Lung microvascular endothelial cell (primary cell): ENCODE measurements around the gene AMZ1. TPM values are rescaled to one million over a fixed set of nuclear protein-coding genes. Genes with fewer than 3 reads are reported as not detected.

Experiments
- DNase-seq, 2 donors: peaks; one replicate each; pipeline versions ENCODE4 v3.0.0 to v3.0.0-alpha.2; 2010; ENCODE audit warnings: low read depth in 2 of 2
- total RNA-seq: library from RNA; depleted of rRNA; stranded (reverse); fragments of >200 nt; gene quantifications from 2 replicates; pipeline ENCODE4 v1.2.1, GENCODE V29; 2014

AMZ1 gene
- total RNA-seq, 1 donor from 2014 or later = not detected

DNA sequence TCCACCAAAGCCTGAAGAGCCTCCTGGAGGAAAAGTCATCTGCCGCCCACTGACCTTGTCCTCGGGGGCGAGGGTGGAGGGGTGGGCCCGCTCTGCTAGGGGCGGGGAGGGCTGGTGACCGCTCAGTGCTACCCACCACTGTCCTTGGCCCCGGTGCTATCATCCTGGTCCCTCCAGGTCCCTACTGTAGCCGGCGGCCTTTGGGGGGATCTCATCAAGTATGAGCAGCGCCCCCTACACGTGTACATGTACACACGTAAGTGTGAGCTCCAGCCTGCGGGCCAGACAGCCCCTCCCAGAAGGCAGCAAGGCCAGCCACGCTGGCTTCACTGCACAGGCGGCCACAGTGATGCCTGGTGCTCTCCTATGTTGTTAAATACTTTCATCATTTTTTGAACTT lies 36.7 kb upstream of the AMZ1 start:
- DNase-seq = peak; percentile 35 to 73

DNA sequence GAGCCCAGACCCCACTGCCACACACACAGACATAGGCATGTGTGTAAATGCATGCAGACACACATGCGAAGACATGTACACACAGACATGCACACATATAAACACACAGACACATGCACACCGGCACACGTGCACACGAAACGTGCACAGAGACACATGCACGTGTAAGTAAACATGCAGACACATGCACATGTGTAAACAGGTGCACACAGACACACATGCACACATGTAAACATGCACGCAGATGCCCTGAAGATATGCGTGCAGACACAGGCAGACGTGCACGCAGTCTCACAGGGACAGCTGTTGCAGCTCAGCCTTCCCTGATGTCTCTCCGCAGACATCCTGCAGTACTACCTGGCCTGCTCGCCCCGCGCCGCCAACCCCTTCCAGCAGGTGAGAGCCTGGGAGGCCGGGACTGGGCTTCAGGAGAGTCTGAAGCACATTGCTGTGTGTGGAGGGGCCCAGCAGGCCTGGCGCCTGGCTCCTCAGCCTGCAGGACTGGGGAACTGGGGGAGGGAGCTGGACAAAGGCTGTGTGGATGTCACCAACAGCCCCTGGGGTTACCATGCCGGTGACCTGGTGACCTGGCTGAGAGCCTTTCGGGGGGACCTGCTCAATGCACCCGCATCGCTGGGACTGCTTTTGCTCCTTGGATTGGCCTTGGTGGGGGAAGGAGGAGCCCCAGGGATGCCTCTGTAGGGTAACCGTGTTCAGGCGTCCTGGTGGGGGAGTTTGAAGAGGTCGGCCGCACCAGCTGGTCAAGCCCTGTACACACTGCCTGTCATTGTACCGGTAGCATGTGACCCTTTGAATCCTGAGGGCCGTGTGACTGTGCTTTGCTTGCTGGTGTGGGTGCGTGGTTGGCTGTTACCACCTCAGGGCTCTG lies 35.9 kb upstream of the AMZ1 start:
- DNase-seq = no peak

DNA sequence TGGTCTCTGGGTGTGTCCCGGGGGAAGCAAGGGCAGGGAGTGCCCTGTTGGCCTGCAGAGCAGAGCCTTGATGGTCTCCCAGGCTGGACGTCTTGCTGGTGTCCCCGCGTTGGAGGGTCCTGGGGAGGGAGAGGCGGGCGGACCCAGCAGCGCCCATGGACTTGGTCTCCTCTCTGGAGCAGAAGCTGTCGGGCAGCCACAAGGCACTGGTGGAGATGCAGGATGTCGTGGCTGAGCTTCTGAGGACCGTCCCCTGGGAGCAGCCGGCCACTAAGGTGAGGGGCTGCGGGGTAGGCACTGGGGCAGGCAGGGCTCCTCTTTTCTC lies 35.3 kb upstream of the AMZ1 start:
- DNase-seq = no peak

DNA sequence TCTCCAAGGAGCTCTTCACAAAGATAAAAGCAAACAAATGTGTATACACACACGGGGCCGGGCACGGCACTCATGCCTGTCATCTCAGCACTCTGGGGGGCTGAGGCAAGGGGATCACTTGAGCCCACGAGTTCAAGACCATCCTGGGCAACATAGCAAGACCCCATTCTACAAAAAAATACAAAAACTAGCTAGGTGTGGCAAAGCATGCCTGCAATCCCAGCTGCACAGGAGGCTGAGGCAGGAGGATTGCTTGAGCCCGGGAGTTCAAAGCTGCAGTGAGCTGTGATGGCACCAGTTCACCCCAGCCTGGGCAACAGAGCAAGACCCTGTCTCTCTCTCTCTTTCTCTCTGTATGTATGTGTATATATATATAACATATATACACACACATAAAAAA lies 33.9 kb upstream of the AMZ1 start:
- no peak for DNase-seq

DNA sequence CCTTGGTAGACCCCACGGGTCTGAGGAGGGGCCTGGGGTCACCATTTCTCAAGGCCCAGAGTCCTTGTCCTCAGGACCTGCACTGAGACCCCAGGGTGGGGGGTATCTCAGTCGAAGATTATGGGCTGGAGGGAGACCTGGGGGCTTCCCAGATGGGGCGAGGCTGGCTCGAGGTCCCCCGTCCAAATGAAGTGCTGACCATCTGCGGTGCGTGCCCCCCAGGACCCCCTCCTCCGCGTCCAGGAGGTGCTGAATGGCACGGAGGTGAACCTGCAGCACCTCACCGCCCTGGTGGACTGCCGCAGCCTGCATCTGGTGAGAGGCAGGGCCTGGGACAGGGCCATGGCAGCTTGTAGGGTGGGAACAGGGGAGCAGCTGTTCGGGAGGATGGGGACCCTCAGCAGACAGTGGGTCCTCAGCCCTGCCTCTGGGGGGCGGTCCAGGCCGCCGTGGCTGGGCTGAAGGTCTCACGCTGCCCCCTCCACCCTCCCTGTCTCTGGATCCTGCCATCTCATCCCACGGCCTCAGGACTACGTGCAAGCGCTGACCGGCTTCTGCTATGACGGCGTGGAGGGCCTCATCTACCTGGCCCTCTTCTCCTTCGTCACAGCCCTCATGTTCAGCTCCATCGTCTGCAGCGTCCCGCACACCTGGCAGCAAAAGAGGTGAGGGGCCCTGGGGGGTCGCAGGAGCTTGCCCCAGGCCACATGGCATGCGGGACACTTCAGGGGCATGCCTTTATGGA lies 32.0 kb upstream of the AMZ1 start:
- no peak for DNase-seq

DNA sequence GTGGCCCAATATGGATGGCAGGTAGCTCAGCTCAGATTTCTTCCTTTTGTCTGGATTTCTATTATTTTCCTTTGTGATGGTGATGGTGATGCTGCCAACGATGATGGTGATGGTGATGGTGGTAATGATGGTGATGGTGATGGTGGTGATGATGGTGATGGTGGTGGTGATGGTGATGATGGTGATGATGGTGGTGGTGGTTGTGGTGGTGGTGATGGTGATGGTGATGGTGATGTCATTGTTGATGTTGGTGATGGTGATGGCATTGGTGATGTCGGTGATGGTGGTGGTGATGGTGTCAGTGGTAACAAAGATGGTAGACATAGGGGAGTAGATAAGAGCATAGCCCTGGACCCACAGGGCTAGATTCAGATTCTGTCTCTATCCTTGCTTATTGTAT lies 30.8 kb upstream of the AMZ1 start:
- DNase-seq = no peak

DNA sequence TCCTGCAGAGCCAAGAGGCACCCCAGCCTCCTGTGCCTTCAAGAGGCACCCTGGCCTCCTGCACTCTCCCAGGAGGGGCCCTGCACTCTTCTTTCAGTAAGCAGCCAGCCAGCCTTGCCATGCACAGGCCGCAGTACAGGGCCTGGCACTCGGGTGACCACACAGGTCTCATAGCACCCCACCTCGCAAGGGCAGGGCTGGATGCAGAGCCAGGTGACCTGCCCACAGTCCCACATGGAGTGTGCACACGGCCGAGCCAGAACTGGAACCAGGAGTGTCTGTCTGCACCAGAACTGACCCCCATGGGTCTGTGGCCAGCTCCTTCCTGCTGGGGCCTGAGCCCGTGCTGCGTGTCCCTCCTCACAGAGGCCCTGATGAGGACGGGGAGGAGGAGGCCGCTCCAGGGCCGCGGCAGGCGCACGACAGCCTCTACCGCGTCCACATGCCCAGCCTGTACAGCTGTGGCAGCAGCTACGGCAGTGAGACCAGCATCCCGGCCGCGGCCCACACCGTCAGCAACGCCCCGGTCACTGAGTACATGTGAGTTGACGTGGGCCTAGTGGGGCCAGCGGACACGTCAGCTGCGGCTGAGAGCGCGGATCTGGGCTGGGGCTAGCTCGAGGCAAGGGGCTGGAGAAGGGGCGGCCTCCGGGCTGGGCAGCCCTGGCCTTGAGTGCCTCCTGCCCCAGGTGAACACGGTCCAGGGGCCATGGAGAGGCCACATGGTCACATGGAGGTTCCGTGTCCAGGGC lies 29.9 kb upstream of the AMZ1 start:
- no peak for DNase-seq

DNA sequence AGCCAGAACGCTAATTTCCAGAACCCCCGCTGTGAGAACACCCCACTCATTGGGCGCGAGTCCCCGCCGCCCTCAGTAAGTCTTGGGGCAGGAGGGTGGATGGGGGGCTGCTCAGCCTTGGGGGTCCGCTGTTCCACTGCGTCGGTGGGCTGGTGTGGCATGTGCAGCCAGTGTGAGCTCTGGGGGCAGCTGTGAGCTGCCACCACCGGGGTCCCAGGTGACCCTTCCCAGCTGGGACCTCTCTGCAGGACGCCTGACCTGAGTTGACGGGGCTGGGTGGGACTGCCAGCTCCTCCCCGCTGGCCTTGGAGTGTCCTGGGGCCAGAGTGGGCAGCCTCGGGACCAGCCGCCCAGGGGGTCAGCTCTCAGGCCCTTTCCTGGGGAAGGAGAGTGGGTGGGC lies 29.1 kb upstream of the AMZ1 start:
- DNase-seq = no peak

DNA sequence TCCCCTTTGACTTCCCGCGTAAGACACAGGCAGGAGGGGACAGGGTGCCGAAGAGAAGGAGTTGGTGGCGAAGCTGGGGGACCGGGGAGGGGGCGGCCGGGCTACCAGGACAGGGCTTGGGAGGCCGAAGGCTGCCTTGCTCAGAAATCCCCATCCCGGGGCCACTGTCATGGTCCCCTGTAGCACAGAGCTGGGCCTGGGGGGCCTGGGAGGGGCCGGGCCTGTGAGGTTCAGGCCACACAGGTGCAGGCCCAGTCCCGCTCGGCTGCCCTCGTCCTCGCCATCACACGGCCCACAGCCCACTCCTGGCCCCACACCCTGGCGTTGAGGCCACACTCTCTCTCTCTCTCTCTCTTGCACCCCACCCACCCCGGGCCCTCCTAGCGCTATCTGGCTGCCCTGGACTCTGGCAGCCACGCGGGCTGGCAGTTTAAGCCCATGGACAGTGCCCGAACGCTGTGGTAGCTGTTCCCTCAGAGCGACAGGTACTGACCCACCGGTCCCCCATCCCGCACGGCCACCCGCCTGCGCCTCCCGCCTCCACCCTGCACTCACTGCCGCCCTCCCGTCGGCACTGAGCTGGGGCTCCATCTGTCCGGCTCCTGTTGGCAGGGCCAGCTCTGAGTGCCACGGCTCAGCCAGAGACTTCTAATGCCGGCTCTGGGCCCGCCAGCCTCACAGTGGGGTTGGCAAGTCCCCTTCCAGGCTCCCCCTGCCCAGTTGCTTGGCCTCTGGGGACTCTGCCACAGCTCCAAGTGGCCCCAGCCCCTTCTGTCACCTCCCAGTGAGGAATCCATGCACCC lies 28.2 kb upstream of the AMZ1 start:
- no peak for DNase-seq

DNA sequence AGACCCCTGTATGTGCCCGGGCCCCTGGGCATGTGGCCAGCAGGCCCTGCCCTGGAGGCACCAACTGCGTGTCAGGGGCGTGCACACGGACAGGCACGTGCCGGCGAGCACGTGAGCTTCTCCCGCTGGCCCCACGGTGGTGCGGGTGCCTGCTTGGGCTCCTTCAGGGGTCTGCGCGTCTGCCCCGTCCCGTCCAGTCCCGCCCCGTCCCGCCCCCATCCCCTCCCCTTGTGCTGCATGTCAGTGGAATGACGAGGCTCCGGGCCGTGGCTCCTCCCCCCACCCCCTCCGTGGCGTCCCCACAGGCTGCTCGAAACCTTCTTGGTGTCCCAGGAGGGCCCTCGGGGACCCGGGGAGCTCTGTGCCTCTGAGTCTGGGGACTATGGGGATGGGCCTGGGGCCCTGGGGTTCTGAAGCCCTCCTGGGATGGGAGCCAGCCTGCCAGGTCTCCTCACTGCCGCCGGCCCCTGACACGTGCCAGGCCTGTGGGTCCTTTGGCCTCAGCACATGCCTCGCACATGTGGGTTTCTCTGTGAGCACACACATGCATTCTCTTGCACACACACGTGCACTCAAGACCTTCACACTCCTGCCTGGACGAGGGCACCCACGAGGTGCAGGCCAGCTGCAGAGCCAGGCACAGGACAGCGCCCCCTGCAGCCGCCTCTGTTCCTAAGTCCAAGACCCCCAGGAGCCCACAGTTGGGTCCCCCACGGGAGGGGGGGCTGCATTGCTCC lies 27.5 kb upstream of the AMZ1 start:
- no peak for DNase-seq

DNA sequence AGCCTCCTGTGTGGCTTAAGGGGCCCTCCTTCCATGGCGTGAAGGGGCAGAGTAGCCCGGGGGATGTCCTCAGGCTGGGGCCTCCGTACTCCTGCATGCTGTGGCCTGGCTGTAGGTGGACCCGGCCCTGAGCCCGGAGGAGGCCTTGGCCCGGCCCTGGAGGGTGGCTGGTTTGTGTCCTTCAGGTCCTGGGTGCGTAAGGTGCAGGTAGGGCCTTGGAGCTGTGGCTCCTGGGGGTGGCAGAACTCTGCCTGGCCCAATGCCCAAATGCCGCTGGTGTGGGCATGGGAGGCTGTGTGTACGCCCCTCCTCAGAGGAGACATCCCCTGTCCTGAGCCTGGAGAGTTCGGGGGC lies 26.9 kb upstream of the AMZ1 start:
- no peak for DNase-seq

DNA sequence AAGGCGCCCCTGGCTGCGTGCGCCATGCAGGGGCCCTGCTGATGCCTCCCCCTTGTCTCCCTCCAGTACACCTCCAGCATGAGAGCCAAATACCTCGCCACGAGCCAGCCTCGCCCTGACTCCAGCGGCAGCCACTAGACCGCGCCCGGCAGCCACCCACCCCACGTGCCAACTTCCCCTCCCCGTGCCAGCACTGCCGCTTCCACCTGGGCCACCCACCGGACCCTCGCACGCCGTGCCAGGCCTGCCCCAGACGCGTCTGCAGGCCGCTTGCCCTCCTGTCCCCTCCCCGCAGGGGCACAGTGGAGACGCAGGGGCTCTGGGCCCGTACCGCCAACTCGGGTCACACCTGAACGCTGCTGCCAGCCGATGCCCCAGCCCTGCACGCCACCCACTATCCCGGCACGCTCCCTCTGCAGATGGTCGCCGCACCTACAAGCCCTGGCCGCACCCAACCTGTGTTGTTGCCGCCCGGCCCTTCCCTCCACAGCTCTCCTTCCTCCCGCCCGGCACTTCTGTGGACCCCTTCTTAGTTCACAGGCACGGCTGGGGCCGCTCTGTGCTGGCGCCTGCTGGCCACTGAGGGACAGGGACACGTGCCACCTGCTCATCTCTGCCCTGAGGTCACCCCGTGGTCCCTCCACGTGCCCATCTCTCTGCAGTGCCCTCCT lies 26.3 kb upstream of the AMZ1 start:
- no peak for DNase-seq

DNA sequence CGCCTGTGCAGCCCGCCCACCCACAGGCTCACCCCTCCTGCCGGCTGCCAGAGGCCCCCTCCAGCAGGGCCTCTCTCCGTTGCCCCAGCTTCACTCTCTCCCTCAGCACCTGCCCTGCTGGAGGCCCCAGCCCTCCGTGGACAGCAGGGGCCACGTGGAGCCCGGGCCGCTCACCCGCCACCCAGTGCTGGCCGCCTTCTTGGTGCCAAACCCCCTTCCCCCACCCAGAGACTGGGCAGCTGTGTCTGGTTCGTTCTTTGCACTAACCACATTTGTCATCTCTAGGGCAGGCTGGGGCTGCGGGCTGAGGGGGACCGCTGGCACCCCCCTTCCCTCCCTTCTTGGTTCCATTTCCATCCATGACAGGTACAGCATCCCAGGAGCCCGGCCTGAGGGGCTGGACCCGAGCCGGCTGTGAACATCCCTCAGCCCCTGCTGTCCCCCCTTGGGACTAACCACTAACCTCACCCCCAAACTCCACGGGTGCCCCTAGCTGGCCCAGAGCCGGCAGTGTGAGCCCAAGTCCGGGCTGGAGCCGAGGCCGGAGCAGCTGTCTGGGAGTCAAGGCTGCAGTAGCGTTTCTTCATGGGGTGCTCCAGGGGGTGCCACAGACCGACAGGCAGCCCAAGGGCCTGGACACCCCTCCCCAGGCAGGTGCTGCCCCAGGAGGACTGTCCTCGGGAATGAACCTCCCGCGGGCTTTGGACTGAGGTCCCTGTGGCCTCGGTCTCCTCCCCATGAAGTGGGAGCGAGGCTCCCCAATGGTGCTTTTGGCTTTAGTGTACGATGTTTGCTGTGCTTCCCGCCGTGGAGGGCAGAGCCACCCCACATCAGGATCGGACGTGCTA lies 25.5 kb upstream of the AMZ1 start:
- no peak for DNase-seq

DNA sequence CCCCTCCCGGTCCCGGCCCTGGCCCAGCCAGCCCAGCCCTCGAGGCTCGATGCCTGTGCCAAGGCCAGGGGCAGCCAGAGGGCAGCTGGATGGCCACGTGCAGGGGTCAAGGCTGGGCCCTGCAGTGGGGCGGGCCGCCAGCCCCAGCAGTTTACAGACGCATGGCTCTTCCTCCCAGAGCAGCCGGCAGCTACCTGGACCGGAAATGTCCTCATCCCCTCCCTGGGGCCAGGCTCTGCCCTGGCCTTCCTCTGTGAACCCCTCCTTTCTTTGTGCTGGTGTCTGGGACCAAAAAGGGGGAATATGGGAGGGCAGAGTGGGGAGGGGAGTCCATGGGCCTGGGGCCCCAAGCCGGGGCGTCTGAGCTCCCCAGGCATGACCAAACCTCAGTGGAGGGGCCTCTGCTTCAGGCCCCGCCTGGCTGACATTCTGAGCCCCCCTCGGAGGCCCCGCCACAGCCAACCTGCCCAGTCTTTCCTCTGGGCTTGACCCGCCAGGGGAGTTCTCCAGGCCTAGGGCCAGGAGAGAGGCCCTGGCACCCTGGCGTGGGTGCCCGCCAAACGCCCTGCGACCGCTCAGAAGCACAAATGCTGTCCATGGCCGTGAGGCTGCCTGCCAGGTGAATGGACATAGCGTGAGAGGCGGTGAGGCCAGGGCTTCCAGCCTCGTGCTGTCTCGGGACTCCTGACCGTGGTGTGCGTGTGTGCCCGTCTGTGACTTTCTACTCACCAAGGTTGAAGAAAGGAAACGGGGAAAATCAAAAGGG lies 24.7 kb upstream of the AMZ1 start:
- DNase-seq = peak; percentile 69 to 81

DNA sequence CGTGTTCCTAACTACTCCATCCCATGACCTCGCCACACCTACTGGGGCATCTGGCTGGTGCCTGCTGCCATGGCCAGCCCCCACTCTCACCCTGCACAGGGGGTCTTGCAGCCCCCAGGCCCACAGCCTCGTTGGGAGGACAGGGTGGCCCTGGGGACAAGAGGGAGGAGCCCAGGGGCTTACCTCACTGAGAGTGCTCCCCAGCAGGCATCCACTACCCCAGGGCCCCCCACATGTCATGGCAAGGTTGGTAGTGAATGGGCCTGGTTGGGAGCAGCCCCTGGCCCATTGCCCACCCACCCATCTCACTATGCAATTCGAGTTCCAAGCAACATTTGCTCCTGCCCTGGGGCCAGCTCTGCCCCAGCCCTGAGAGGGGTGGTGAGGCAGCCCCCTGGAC lies 24.0 kb upstream of the AMZ1 start:
- no peak for DNase-seq

DNA sequence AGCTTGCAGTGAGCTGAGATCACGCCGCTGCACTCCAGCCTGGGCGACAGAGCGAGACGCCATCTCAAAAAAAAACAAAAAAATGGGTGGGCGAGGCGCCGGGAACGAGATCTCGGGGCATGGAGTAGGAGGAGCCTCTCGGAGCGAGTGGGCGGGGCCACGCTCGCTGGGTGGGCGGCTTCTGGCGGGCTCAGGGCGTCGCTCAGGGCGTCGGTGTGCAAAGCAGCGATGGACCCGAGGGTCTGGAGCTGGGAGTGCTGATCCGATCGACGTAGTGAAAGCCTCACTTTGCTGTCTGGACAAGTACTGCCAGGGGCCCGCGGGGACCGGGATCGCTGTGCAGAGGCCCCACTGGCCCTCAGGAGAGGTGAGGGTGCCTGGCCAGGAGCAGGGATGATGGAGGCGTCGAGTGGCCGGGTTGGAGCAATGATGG lies 22.6 kb upstream of the AMZ1 start:
- no peak for DNase-seq

DNA sequence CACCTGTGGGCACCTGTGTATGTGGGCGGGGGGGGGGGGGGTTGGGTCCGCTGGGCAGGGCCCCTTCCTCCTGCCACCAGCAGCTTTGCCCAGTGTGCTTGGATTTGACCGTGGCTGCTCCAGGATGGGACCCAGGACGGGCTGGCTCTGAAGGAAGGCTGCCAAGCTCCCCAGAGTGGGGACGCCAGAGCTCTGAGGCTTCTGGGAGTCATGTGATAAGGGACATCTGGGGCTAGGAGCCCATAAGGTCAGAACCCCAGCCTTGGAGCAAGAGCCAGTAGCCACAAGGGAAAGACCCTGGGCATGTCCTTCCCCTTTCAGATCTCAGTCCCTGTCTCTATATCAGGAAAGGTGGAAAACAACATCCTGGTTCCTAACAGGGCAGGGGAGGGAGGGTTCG lies 21.8 kb upstream of the AMZ1 start:
- DNase-seq = no peak

DNA sequence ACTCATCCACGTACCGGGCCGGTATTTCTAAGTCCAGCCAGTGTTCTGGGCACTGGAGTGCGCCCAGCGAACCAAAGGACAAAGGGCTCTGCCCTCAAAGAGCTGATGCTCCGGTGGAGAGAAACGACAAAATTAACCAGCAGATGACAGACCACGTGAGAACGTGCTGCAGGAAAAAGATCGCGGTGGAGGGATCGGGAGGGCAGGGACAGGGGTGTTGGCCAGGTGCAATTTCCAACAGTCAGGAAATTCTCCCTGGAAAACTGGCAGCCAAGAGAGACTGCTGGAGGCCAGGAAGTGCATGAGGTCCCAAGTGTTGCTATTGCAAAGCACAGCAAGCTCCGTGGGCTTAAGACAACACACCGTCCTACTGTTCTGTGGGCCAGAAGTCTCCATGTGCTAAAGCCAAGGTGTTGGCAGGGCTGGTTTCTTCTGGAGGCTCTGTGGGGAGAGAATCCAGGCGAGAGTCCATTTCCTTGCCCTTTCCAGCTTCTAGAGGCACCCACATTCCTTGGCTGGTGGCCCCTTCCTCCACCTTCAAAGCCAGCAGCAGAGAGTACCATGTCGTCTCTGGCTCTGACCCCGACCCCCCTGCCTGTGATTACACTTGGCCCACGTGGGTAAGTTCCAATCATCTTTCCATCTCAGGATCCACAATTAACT lies 21.3 kb upstream of the AMZ1 start:
- DNase-seq = peak in 1 of 2 donors; percentile 74
